K562 (cell line): ENCODE measurements around the gene YKT6.
"Not testable (repeated sequence)": the region's sequence is repeated elsewhere in the genome, so short reads cannot be mapped to it uniquely, and the experiment has no call there.

Experiments
- PHF8 ChIP-seq: fragments of 200-600 bp; sonication (generic); IDR thresholded peaks from 2 replicates; pipeline ENCODE4 v1.6.1; 2012; ENCODE audit warnings: mixed run types, mild to moderate bottlenecking, inconsistent platforms, low read length, moderate library complexity, borderline replicate concordance
- POLR2AphosphoS5 ChIP-seq: IDR thresholded peaks from 2 replicates; pipeline ENCODE4 v1.6.1; 2011; ENCODE audit warnings: mild to moderate bottlenecking, low read depth, low read length, moderate library complexity; ENCODE audit not compliant: control insufficient read depth, insufficient read depth
- SP1 ChIP-seq: sonication (generic); formaldehyde crosslinking; IDR thresholded peaks from 2 replicates; pipeline ENCODE4 v1.8.1; 2022; ENCODE audit warnings: mild to moderate bottlenecking, missing genetic modification reagents
- ZNF143 ChIP-seq: sonication (generic); formaldehyde crosslinking; IDR thresholded peaks from 2 replicates; pipeline ENCODE4 v1.9.0; 2022; ENCODE audit warnings: mild to moderate bottlenecking, missing genetic modification reagents
- ZNF512 ChIP-seq: IDR thresholded peaks from 2 replicates; pipeline ENCODE4 v1.6.1; 2016; ENCODE audit warnings: missing genetic modification characterization, missing compliant biosample characterization
- ZNF583 ChIP-seq: fragments of 250-450 bp; sonication (Bioruptor Pico); IDR thresholded peaks from 2 replicates; pipeline ENCODE4 v1.4.0; 2020
- TF ChIP-seq, protein P1 (sequence below), 3 experiments: IDR thresholded peaks in 2 of 3; conservative IDR thresholded peaks in 1 of 3; 2 replicates each; pipeline ENCODE4 v1.5.1; 2011 to 2012; ENCODE audit warnings: low read length in 3 of 3, mild to moderate bottlenecking in 3 of 3, control low read depth in 2 of 3, improper control_type of control experiment in 1 of 3, inconsistent platforms in 1 of 3, low read depth in 1 of 3, mixed read lengths in 1 of 3, moderate library complexity in 1 of 3; ENCODE audit not compliant: insufficient read depth in 2 of 3
- TF ChIP-seq, protein P2 (sequence below): sonication (generic); formaldehyde crosslinking; IDR thresholded peaks from 2 replicates; pipeline ENCODE4 v1.8.1; 2023; ENCODE audit warnings: mild to moderate bottlenecking, missing genetic modification reagents

GRCh38 chr7:44171901-44172300, 28.9 kb upstream of the YKT6 start:
- TF ChIP-seq ZNF583 (CRISPR knock-in tag); ZNF143 (CRISPR knock-in tag); ZNF512 (tag); SP1 (CRISPR knock-in tag); PHF8; POLR2AphosphoS5: not testable (repeated sequence)
- TF ChIP-seq, protein P1, sequence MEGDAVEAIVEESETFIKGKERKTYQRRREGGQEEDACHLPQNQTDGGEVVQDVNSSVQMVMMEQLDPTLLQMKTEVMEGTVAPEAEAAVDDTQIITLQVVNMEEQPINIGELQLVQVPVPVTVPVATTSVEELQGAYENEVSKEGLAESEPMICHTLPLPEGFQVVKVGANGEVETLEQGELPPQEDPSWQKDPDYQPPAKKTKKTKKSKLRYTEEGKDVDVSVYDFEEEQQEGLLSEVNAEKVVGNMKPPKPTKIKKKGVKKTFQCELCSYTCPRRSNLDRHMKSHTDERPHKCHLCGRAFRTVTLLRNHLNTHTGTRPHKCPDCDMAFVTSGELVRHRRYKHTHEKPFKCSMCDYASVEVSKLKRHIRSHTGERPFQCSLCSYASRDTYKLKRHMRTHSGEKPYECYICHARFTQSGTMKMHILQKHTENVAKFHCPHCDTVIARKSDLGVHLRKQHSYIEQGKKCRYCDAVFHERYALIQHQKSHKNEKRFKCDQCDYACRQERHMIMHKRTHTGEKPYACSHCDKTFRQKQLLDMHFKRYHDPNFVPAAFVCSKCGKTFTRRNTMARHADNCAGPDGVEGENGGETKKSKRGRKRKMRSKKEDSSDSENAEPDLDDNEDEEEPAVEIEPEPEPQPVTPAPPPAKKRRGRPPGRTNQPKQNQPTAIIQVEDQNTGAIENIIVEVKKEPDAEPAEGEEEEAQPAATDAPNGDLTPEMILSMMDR (IDR thresholded peaks at IDR 0.05 in 2 of 3, conservative IDR thresholded peaks at IDR 0.05 in 1 of 3; ENCODE audit: insufficient read depth in 2 of 3, low read depth in 1 of 3, low read length in 3 of 3) = not testable (repeated sequence)
- TF ChIP-seq, protein P2, sequence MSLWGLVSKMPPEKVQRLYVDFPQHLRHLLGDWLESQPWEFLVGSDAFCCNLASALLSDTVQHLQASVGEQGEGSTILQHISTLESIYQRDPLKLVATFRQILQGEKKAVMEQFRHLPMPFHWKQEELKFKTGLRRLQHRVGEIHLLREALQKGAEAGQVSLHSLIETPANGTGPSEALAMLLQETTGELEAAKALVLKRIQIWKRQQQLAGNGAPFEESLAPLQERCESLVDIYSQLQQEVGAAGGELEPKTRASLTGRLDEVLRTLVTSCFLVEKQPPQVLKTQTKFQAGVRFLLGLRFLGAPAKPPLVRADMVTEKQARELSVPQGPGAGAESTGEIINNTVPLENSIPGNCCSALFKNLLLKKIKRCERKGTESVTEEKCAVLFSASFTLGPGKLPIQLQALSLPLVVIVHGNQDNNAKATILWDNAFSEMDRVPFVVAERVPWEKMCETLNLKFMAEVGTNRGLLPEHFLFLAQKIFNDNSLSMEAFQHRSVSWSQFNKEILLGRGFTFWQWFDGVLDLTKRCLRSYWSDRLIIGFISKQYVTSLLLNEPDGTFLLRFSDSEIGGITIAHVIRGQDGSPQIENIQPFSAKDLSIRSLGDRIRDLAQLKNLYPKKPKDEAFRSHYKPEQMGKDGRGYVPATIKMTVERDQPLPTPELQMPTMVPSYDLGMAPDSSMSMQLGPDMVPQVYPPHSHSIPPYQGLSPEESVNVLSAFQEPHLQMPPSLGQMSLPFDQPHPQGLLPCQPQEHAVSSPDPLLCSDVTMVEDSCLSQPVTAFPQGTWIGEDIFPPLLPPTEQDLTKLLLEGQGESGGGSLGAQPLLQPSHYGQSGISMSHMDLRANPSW (CRISPR knock-in tag) = not testable (repeated sequence)
